MM.1S (cell line): ENCODE results near the gene BIRC7.

Experiments used
- DNase-seq: peaks from one replicate; pipeline ENCODE4 v3.0.0-alpha.2; 2015
- H2AFZ ChIP-seq: fragments of 300-600 bp; sonication (generic); 2 replicates; pipeline ENCODE4 v1.6.0; 2016; ENCODE audit warnings: antibody characterized with exemption, low read length
- H3F3A ChIP-seq: fragments of 300-600 bp; sonication (generic); 2 replicates; pipeline ENCODE4 v1.6.1; 2016; ENCODE audit warnings: mild to moderate bottlenecking, antibody characterized with exemption, low read length, moderate library complexity, mixed read lengths; ENCODE audit not compliant: insufficient read depth
- H3K27ac ChIP-seq: fragments of 300-600 bp; sonication (generic); 2 replicates; pipeline ENCODE4 v1.5.1; 2016; ENCODE audit warnings: mild to moderate bottlenecking, low read length
- H3K27me3 ChIP-seq: fragments of 300-600 bp; sonication (generic); replicated peaks from 2 replicates; pipeline ENCODE4 v1.6.0; 2016; ENCODE audit warnings: low read length; ENCODE audit not compliant: insufficient read depth
- H3K36me3 ChIP-seq: fragments of 300-600 bp; sonication (generic); replicated peaks from 2 replicates; pipeline ENCODE4 v1.6.1; 2016; ENCODE audit warnings: mild to moderate bottlenecking, low read length, mixed read lengths; ENCODE audit not compliant: insufficient read depth
- H3K4me1 ChIP-seq: fragments of 300-600 bp; sonication (generic); 2 replicates; pipeline ENCODE4 v1.6.1; 2016; ENCODE audit warnings: low read length, mixed read lengths
- H3K4me2 ChIP-seq: fragments of 300-600 bp; sonication (generic); 2 replicates; pipeline ENCODE4 v1.6.0; 2016; ENCODE audit warnings: low read depth, low read length
- H3K4me3 ChIP-seq: fragments of 300-600 bp; sonication (generic); 2 replicates; pipeline ENCODE4 v1.5.1; 2016; ENCODE audit warnings: low read length, mixed read lengths
- H3K79me2 ChIP-seq: fragments of 300-600 bp; sonication (generic); 2 replicates; pipeline ENCODE4 v1.6.1; 2016; ENCODE audit warnings: mixed run types, low read length, mixed read lengths
- H3K9ac ChIP-seq: fragments of 300-600 bp; sonication (generic); 2 replicates; pipeline ENCODE4 v1.6.1; 2016; ENCODE audit warnings: low read length, mixed read lengths
- H3K9me2 ChIP-seq: fragments of 300-600 bp; sonication (generic); replicated peaks from 2 replicates; pipeline ENCODE4 v1.6.1; 2016; ENCODE audit warnings: mild to moderate bottlenecking, low read length, mixed read lengths; ENCODE audit not compliant: insufficient read depth
- H3K9me3 ChIP-seq: fragments of 300-600 bp; sonication (generic); replicated peaks from 2 replicates; pipeline ENCODE4 v1.6.1; 2016; ENCODE audit warnings: mild to moderate bottlenecking, low read length, mixed read lengths; ENCODE audit not compliant: insufficient read depth
- H4K20me1 ChIP-seq: fragments of 300-600 bp; sonication (generic); 2 replicates; pipeline ENCODE4 v1.6.1; 2016; ENCODE audit warnings: mild to moderate bottlenecking, low read length, moderate library complexity, mixed read lengths; ENCODE audit not compliant: insufficient read depth
- CTCF ChIP-seq: fragments of 300-600 bp; sonication (generic); IDR thresholded peaks from 2 replicates; pipeline ENCODE4 v1.5.1; 2016; ENCODE audit warnings: antibody characterized with exemption, low read length, mixed read lengths
- EZH2 ChIP-seq: fragments of 300-600 bp; sonication (generic); optimal IDR thresholded peaks from 2 replicates; pipeline ENCODE3; 2017; ENCODE audit warnings: low read depth, mild to moderate bottlenecking, antibody characterized with exemption, low read length, mixed read lengths
- EZH2phosphoT487 ChIP-seq: fragments of 300-600 bp; sonication (generic); IDR thresholded peaks from 2 replicates; pipeline ENCODE4 v1.6.1; 2018; ENCODE audit warnings: antibody characterized with exemption, low read length

The BIRC7 gene

DNA sequence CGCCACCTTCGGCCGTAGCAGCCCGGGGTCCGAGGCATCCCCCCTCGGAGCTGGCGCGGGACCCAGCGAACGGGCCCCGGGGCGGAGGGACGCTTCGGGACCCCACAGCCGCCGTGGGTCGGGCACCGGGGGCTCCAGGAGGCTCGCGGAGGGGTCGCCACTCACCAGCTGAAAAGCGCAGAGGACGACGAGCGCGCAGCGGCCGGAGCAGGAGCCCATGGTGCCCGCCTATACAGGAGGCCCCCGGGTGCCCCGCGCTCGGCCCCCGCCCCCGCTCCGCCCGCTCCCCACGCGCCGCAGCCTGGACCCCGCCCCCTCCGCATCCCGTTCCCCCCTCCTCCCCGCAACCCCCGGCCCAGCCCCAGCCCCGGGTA, 18.5 kb downstream of the BIRC7 start, which contains the start of gene NKAIN4:
NKAIN4 (minus strand) TSS at position 232 of the 374 bp plus-strand sequence; CDS start at position 219, 13 bp downstream.
- Histone ChIP-seq H3K9me2 (no peaks in the 10 kb centered on the region), H3K27ac (no peak within 1 kb of the TSS), H3F3A (no peaks in the 10 kb centered on the region), H3K79me2 (no peaks in the 10 kb centered on the region), H2AFZ (no peak within 1 kb of the TSS), H3K9me3 (no peaks in the 10 kb centered on the region), H3K4me1 (no peaks in the 10 kb centered on the region), H3K9ac (no peak within 1 kb of the TSS), H3K27me3 (peaks cover 81% of the 10 kb centered on the region), H3K4me3 (no peak within 1 kb of the TSS), H3K36me3 (no peaks in the 10 kb centered on the region), H4K20me1 (no peaks in the 10 kb centered on the region), H3K4me2 (no peak within 1 kb of the TSS)
- no peak for DNase-seq
- TF ChIP-seq EZH2phosphoT487 (no peak), CTCF (no peak), EZH2 (no peak)

GRCh38 chr20:63254606-63255384, 19.1 kb downstream of the BIRC7 start:
- no peak for TF ChIP-seq CTCF
- TF ChIP-seq EZH2phosphoT487, result no peak
- no peak for TF ChIP-seq EZH2
- Histone ChIP-seq H3K4me2 (no peak overlapping the region), H3K4me3 (no peak overlapping the region), H3K27ac (no peak overlapping the region), H3K9me2 (no peaks in the 10 kb centered on the region), H4K20me1 (no peaks in the 10 kb centered on the region), H3F3A (no peaks in the 10 kb centered on the region), H3K4me1 (no peaks in the 10 kb centered on the region), H3K9me3 (no peaks in the 10 kb centered on the region), H2AFZ (no peak overlapping the region), H3K9ac (no peak overlapping the region), H3K36me3 (no peaks in the 10 kb centered on the region), H3K27me3 (peaks cover 81% of the 10 kb centered on the region), H3K79me2 (no peaks in the 10 kb centered on the region)
- DNase-seq, result no peak

DNA sequence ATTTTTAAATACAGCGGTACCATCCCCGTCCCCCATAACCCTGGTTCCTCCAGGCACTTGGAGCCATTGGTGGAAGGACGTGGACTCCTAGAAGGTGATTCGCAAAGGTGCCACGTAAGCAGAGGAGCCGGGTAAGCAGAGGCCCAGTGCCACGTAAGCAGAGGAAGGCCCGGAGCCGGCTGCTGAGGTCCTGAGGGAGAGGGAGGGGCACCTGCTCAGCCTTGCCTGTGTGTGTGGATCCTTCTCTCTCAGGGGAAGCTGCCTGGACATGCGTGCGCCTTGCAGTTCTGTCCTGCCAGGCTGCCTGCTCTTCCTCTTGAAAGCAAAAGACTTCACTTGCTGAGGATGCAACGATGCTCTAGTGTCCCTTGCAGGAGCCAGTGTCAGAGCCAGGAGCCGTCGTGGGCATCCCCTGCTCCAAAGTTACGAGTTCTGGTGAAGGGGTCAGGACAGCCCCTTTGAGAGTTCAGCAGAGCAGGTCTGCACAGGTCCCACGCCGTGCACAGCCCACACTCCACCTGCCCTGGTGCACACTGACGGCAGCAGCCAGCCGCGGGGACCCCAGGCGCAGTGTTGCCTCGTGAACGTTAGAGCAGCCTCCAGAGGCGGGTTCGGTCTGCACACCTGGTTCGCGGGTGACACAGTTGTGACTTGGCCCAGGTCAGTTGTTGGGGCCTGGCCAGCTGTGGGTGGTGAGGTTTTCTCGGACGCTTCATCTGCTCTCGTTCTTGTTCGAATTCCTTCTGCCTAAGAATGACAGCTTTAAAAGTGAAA, 20.4 kb downstream of the BIRC7 start:
- H3K27ac ChIP-seq, result no peak overlapping the region
- H3K9me2 ChIP-seq, result no peaks in the 10 kb centered on the region
- H2AFZ ChIP-seq, result no peak overlapping the region
- no peaks in the 10 kb centered on the region for H3K4me1 ChIP-seq
- H3K4me2 ChIP-seq, result no peak overlapping the region
- H3F3A ChIP-seq, result no peaks in the 10 kb centered on the region
- H4K20me1 ChIP-seq, result no peaks in the 10 kb centered on the region
- H3K36me3 ChIP-seq, result no peaks in the 10 kb centered on the region
- peaks cover 86% of the 10 kb centered on the region for H3K27me3 ChIP-seq
- H3K79me2 ChIP-seq, result no peaks in the 10 kb centered on the region
- H3K9me3 ChIP-seq, result no peaks in the 10 kb centered on the region
- TF ChIP-seq EZH2, result no peak
- TF ChIP-seq CTCF, result no peak
- TF ChIP-seq EZH2phosphoT487, result no peak
- DNase-seq, result no peak
- H3K9ac ChIP-seq, result no peak overlapping the region
- H3K4me3 ChIP-seq, result no peak overlapping the region
